ENCODE data around the gene IL4. TPM values are rescaled to one million over a fixed set of nuclear protein-coding genes. Genes with fewer than 3 reads are reported as not detected.

Gene IL4
- total and polyA plus RNA-seq, 9 of the 15 experiments (the other 6 are each of a cell fraction or from before 2014, with no cell fraction given), result 0.22 to 0.62 TPM; not detected in 7

GRCh38 chr5:132627470-132627869 is 46.3 kb upstream of the IL4 start:
- Histone ChIP-seq H3K36me3 (ENCODE audit: control insufficient read depth, insufficient read depth, low read length) (peaks cover 56% of the 10 kb centered on the region), H3K4me1 (replicated peaks in 1 of 2; ENCODE audit: control insufficient read depth in 2 of 2, insufficient read depth in 2 of 2, low read length in 2 of 2) (no peaks in the 10 kb centered on the region), H2AFZ (ENCODE audit: low read depth, low read length) (no peak overlapping the region), H3K4me3 (no peak overlapping the region), H3K27ac (ENCODE audit: extremely low read depth, low read depth, low read length) (no peak overlapping the region), H3K4me2 (ENCODE audit: insufficient read depth, low read length) (no peak overlapping the region), H3K9ac (ENCODE audit: insufficient read depth in 1 of 2, low read depth in 2 of 2, low read length in 2 of 2) (no peak overlapping the region), H3K9me3 (replicated peaks; ENCODE audit: control insufficient read depth, insufficient read depth, low read depth, low read length) (no peaks in the 10 kb centered on the region), H3K27me3 (ENCODE audit: control insufficient read depth in 2 of 2, insufficient read depth in 2 of 2, low read length in 2 of 2) (no peaks in the 10 kb centered on the region), H3K9me1 (ENCODE audit: control insufficient read depth, insufficient read depth, low read length) (no peaks in the 10 kb centered on the region), H4K20me1 (replicated peaks; ENCODE audit: control insufficient read depth, insufficient read depth, low read length) (no peaks in the 10 kb centered on the region), H3K79me2 (ENCODE audit: control insufficient read depth, insufficient read depth, low read length) (no peaks in the 10 kb centered on the region)
- ChIA-PET CTCF (ENCODE audit: low intra/inter-chr PET ratio) (no interaction called here), POLR2A (interaction anchor here (0.8 kb wide), 1 partner anchor 11 kb away, joined by 3 read pairs; no protein-coding TSS in a partner anchor)
- 94% methylated on average over 2 of the region's 2 CpGs for WGBS (ENCODE audit: insufficient coverage, low coverage, missing lambda C conversion rate)
- intact Hi-C loops (cut with micrococcal nuclease), result no loop called here
- no peak for DNase-seq (ENCODE audit: extremely low read depth in 1 of 4, low spot score in 3 of 4)
- no peak for FAIRE-seq
- in situ Hi-C loops (cut with MboI), result no loop called here
- TF ChIP-seq EWSR1 (IDR thresholded peaks at IDR 0.05; ENCODE audit: borderline replicate concordance, low read depth, partially characterized antibody) (no peak), MYNN (IDR thresholded peaks at IDR 0.05) (no peak), MYNN (CRISPR knock-in tag; IDR thresholded peaks at IDR 0.05) (no peak)
- ATAC-seq, result no peak
- no TSS peak for BruUV-seq (replicated peaks)

GRCh38 chr5:132628814-132629213 is 45.0 kb upstream of the IL4 start:
- Histone ChIP-seq H3K27me3 (ENCODE audit: control insufficient read depth in 2 of 2, insufficient read depth in 2 of 2, low read length in 2 of 2) (no peaks in the 10 kb centered on the region), H3K36me3 (ENCODE audit: control insufficient read depth, insufficient read depth, low read length) (peaks cover 58% of the 10 kb centered on the region), H3K27ac (ENCODE audit: extremely low read depth, low read depth, low read length) (no peak overlapping the region), H3K4me2 (ENCODE audit: insufficient read depth, low read length) (no peak overlapping the region), H3K4me1 (replicated peaks in 1 of 2; ENCODE audit: control insufficient read depth in 2 of 2, insufficient read depth in 2 of 2, low read length in 2 of 2) (no peaks in the 10 kb centered on the region), H3K9me1 (ENCODE audit: control insufficient read depth, insufficient read depth, low read length) (no peaks in the 10 kb centered on the region), H3K9ac (ENCODE audit: insufficient read depth in 1 of 2, low read depth in 2 of 2, low read length in 2 of 2) (no peak overlapping the region), H3K79me2 (ENCODE audit: control insufficient read depth, insufficient read depth, low read length) (no peaks in the 10 kb centered on the region), H4K20me1 (replicated peaks; ENCODE audit: control insufficient read depth, insufficient read depth, low read length) (no peaks in the 10 kb centered on the region), H2AFZ (ENCODE audit: low read depth, low read length) (no peak overlapping the region), H3K9me3 (replicated peaks; ENCODE audit: control insufficient read depth, insufficient read depth, low read depth, low read length) (no peaks in the 10 kb centered on the region), H3K4me3 (no peak overlapping the region)
- WGBS (ENCODE audit: insufficient coverage, low coverage, missing lambda C conversion rate), result 96% methylated on average over 2 of the region's 2 CpGs
- ATAC-seq (no peak), DNase-seq (ENCODE audit: extremely low read depth in 1 of 4, low spot score in 3 of 4) (no peak), FAIRE-seq (no peak)
- BruUV-seq (replicated peaks), result no TSS peak
- in situ Hi-C loops (cut with MboI), result no loop called here
- intact Hi-C loops (cut with micrococcal nuclease), result no loop called here
- ChIA-PET POLR2A (interaction anchor here (1.0 to 2.1 kb wide), 2 partner anchors 12 to 168 kb away, joined by 3 to 8 read pairs; no protein-coding TSS in a partner anchor), CTCF (ENCODE audit: low intra/inter-chr PET ratio) (no interaction called here)
- TF ChIP-seq FIP1L1 (IDR thresholded peaks at IDR 0.05; ENCODE audit: low read depth, low read length, poor library complexity, severe bottlenecking) (no peak), RNF2 (IDR thresholded peaks at IDR 0.05) (no peak), ZFP91 (CRISPR knock-in tag; IDR thresholded peaks at IDR 0.05) (no peak), ZNF445 (CRISPR knock-in tag; IDR thresholded peaks at IDR 0.05; ENCODE audit: low read depth) (no peak), GTF2E2 (tag; IDR thresholded peaks at IDR 0.05) (no peak), ZNF184 (CRISPR knock-in tag; IDR thresholded peaks at IDR 0.05) (no peak), PHF8 (IDR thresholded peaks at IDR 0.05; ENCODE audit: borderline replicate concordance, low read length) (no peak), PHF20 (IDR thresholded peaks at IDR 0.05; ENCODE audit: partially characterized antibody) (no peak), TAF15 (IDR thresholded peaks at IDR 0.05; ENCODE audit: low read depth, low read length) (no peak), HMGN3 (IDR thresholded peaks at IDR 0.05; ENCODE audit: borderline replicate concordance, extremely low read depth, insufficient read length, low read depth, low read length) (no peak), MAFK (IDR thresholded peaks at IDR 0.05; ENCODE audit: low read length) (no peak), CCAR2 (IDR thresholded peaks at IDR 0.05; ENCODE audit: low read depth, low read length) (no peak)
- TF ChIP-seq, protein P1, sequence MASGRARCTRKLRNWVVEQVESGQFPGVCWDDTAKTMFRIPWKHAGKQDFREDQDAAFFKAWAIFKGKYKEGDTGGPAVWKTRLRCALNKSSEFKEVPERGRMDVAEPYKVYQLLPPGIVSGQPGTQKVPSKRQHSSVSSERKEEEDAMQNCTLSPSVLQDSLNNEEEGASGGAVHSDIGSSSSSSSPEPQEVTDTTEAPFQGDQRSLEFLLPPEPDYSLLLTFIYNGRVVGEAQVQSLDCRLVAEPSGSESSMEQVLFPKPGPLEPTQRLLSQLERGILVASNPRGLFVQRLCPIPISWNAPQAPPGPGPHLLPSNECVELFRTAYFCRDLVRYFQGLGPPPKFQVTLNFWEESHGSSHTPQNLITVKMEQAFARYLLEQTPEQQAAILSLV (tag; IDR thresholded peaks at IDR 0.05), result no peak

Measured in K562 (cell line).